Neural progenitor cell (in vitro differentiated cells): ENCODE results near the gene JCAD. TPM values are rescaled to one million over a fixed set of nuclear protein-coding genes. Genes with fewer than 3 reads are reported as not detected.

Source experiments
- DNase-seq: peaks from one replicate; pipeline ENCODE4 v3.0.0-alpha.2; 2016; ENCODE audit warnings: low spot score
- H2AFZ ChIP-seq: fragments of 200-600 bp; sonication (generic); replicated peaks from 2 replicates; pipeline ENCODE4 v1.6.1; 2016; ENCODE audit warnings: antibody characterized with exemption
- H3F3A ChIP-seq: fragments of 200-600 bp; sonication (generic); 2 replicates; pipeline ENCODE4 v1.6.1; 2016; ENCODE audit warnings: antibody characterized with exemption, low read depth
- H3K27ac ChIP-seq: fragments of 200-600 bp; sonication (generic); 2 replicates; pipeline ENCODE4 v1.5.1; 2016; ENCODE audit warnings: mild to moderate bottlenecking
- H3K27me3 ChIP-seq: fragments of 200-600 bp; sonication (generic); 2 replicates; pipeline ENCODE4 v1.6.1; 2016; ENCODE audit warnings: mild to moderate bottlenecking, moderate library complexity
- H3K36me3 ChIP-seq: fragments of 200-600 bp; sonication (generic); 2 replicates; pipeline ENCODE4 v1.5.1; 2016
- H3K4me1 ChIP-seq: fragments of 200-600 bp; sonication (generic); 2 replicates; pipeline ENCODE4 v1.6.1; 2016; ENCODE audit warnings: mixed run types
- H3K4me2 ChIP-seq: fragments of 200-600 bp; sonication (generic); 2 replicates; pipeline ENCODE4 v1.6.1; 2016
- H3K4me3 ChIP-seq: fragments of 200-600 bp; sonication (generic); 2 replicates; pipeline ENCODE4 v1.5.1; 2016
- H3K79me2 ChIP-seq: fragments of 200-600 bp; sonication (generic); 2 replicates; pipeline ENCODE4 v1.6.1; 2016; ENCODE audit warnings: low read depth
- H3K9ac ChIP-seq: fragments of 200-600 bp; sonication (generic); 2 replicates; pipeline ENCODE4 v1.6.1; 2016
- H3K9me3 ChIP-seq: fragments of 200-600 bp; sonication (generic); 2 replicates; pipeline ENCODE4 v1.5.1; 2016; ENCODE audit warnings: low read depth
- H4K20me1 ChIP-seq: fragments of 200-600 bp; sonication (generic); 2 replicates; pipeline ENCODE4 v1.6.1; 2016; ENCODE audit warnings: low read depth
- H3K27ac Mint-ChIP-seq: 3 replicates; pipeline ENCODE4 v1.8.0; 2021; ENCODE audit warnings: mixed read lengths
- H3K27me3 Mint-ChIP-seq: 2 replicates; pipeline ENCODE4 v1.8.0; 2022; ENCODE audit warnings: low read depth, mild to moderate bottlenecking, inconsistent platforms, moderate library complexity, mixed read lengths; ENCODE audit not compliant: insufficient read depth
- H3K36me3 Mint-ChIP-seq: 3 replicates; pipeline ENCODE4 v1.8.0; 2021; ENCODE audit warnings: mixed read lengths
- H3K4me1 Mint-ChIP-seq: 3 replicates; pipeline ENCODE4 v1.8.0; 2021; ENCODE audit warnings: mixed read lengths
- H3K4me3 Mint-ChIP-seq: 3 replicates; pipeline ENCODE4 v1.8.0; 2021; ENCODE audit warnings: mild to moderate bottlenecking, moderate library complexity, mixed read lengths
- H3K9me3 Mint-ChIP-seq: 3 replicates; pipeline ENCODE4 v1.8.0; 2020; ENCODE audit warnings: mixed read lengths
- EZH2 ChIP-seq: fragments of 200-600 bp; sonication (generic); IDR thresholded peaks from 2 replicates; pipeline ENCODE4 v1.6.1; 2017; ENCODE audit warnings: antibody characterized with exemption, mild to moderate bottlenecking, moderate library complexity
- EZH2phosphoT487 ChIP-seq: fragments of 200-600 bp; sonication (generic); IDR thresholded peaks from 2 replicates; pipeline ENCODE4 v1.6.1; 2017; ENCODE audit warnings: antibody characterized with exemption
- total RNA-seq: library from RNA; depleted of rRNA; stranded (reverse); fragments of >200 nt; gene quantifications from 2 replicates; pipeline ENCODE4 v1.2.3, GENCODE V29; 2015; ENCODE audit warnings: low replicate concordance
- TF ChIP-seq, protein P1 (sequence below): fragments of 200-600 bp; sonication (generic); IDR thresholded peaks from 2 replicates; pipeline ENCODE4 v1.5.1; 2017; ENCODE audit warnings: antibody characterized with exemption, mild to moderate bottlenecking

JCAD gene, protein sequence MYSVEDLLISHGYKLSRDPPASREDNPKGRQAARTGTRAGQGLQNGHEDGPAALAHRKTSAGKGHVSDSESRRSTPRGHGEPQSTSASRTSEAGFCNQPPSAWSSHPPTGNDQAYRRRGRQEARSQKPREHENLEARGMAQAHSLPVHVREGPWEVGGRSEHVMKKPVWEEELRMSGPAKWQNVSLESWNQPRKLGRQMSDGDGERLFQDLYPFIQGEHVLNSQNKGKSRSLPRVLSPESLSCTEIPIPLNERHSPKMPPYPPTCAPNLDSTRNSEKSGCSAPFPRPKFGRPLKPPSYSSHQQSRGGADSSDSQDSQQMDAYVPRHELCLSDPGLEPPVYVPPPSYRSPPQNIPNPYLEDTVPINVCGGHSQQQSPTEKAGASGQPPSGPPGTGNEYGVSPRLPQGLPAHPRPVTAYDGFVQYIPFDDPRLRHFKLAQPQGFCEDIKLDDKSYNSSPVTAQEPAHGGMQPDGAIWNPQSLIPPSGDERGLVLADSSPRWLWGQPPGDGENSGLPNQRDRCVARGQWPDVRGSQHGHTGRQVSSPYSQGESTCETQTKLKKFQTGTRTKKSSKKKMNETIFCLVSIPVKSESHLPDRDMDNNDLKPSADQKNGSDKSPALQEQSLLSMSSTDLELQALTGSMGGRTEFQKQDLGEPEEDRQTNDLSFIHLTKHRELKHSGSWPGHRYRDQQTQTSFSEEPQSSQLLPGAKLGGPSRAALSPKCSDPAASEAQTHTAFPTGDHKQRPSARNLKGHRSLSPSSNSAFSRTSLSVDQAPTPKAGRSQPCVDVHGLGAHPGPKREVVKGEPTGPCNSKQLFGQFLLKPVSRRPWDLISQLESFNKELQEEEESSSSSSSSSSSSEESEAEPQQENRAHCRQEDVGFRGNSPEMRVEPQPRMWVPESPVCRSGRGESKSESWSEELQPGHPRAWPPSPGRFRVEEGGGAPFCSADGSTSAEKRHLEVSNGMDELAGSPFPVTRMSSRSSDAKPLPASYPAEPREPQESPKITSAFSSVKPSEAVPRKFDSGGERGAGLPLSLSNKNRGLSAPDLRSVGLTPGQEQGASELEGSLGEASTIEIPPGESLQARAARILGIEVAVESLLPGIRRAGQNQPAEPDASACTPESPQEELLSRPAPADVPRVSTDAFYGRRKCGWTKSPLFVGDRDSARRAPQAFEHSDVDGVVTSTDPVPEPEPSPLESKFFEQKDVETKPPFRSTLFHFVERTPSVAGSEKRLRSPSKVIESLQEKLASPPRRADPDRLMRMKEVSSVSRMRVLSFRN (N-terminal part only)
- 1.3 and 1.9 TPM in 2 replicates for total RNA-seq

DNA sequence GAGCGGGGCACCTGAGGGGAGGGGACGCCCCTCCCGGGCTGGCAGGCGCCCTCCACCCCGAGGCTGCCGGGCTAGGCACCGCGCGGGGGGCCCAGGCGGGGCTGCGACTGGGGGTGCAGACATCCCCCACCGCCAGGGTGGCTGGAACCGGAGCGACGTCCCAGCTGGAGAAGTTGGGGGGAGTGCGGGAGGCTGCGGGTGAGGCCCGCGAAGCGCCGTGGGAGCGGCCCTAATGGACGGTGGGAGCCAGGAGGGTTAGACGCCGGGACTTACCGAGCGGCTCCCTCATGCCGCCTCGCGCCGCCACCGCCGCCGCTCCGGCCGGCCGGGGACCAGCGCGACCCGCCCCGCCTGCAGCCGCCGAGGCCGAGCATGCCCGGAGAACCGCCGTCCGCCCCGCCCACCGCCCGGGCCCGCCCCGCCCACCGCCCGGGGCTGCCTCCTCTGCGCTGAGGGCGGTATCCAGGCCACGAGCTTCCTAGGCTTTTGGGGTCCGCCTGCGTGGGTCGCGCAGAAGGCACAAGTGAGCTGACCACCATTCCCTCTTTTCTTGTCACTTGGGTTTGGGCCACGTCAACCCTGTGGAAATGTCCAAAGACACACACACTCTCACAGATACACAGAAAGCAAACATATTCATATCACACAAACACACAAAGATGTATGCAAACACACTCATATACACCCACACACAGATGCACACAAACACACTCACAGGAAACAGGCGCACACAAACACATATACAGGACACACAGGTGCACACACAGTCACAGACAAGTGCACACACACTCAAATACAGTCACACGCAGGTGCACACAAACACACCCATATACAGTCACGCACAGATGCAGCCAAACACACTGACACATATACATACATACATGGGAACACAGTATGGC is at the start of gene JCAD:
TSS of gene JCAD (minus strand) at position 378 of the 899 bp plus-strand sequence. CDS start 11,774 bp downstream, outside the sequence.
- DNase-seq = peak; percentile 90
- Histone ChIP-seq H2AFZ (peak within 1 kb of the TSS; percentile 96), H3K4me3 (peak within 1 kb of the TSS; percentile 65), H3K9me3 (no peaks in the 10 kb centered on the region), H3F3A (peaks cover 35% of the 10 kb centered on the region), H3K4me2 (peak within 1 kb of the TSS; percentile 83), H3K9ac (no peak within 1 kb of the TSS), H4K20me1 (peaks cover 7% of the 10 kb centered on the region), H3K36me3 (no peaks in the 10 kb centered on the region), H3K4me1 (peaks cover 37% of the 10 kb centered on the region), H3K27me3 (peaks cover 32% of the 10 kb centered on the region), H3K27ac (no peak within 1 kb of the TSS), H3K79me2 (no peaks in the 10 kb centered on the region)
- Mint-ChIP-seq H3K4me1 (peaks cover 29% of the 10 kb centered on the region), H3K27ac (peak within 1 kb of the TSS; percentile 39), H3K9me3 (no peaks in the 10 kb centered on the region), H3K27me3 (peaks cover 7% of the 10 kb centered on the region), H3K4me3 (peak within 1 kb of the TSS; percentile 87), H3K36me3 (no peaks in the 10 kb centered on the region)
- TF ChIP-seq EZH2 (no peak), EZH2phosphoT487 (no peak)
- TF ChIP-seq, protein P1, sequence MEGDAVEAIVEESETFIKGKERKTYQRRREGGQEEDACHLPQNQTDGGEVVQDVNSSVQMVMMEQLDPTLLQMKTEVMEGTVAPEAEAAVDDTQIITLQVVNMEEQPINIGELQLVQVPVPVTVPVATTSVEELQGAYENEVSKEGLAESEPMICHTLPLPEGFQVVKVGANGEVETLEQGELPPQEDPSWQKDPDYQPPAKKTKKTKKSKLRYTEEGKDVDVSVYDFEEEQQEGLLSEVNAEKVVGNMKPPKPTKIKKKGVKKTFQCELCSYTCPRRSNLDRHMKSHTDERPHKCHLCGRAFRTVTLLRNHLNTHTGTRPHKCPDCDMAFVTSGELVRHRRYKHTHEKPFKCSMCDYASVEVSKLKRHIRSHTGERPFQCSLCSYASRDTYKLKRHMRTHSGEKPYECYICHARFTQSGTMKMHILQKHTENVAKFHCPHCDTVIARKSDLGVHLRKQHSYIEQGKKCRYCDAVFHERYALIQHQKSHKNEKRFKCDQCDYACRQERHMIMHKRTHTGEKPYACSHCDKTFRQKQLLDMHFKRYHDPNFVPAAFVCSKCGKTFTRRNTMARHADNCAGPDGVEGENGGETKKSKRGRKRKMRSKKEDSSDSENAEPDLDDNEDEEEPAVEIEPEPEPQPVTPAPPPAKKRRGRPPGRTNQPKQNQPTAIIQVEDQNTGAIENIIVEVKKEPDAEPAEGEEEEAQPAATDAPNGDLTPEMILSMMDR = no peak

DNA sequence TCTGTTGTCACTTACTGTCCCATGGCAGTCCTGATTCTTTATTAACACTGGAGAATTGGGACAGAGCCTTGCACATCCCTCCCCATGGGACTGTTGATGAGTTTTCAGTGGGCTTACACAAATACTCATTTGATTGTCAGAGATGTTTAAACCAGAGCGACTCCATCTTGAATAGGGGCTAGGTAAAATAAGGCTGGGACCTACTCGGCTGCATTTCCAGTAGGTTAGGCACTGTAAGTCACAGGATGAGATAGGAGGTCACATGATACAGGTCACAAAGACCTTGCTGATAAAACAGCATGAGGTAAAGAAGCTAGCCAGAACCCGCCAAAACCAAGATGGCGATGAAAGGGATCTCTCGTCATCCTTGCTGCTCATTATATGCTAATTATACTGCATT is 47.6 kb upstream of the JCAD start:
- no peaks in the 10 kb centered on the region for H3K4me1 ChIP-seq
- no peak for DNase-seq
- H3K36me3 ChIP-seq = no peaks in the 10 kb centered on the region
- no peak for TF ChIP-seq EZH2phosphoT487
- TF ChIP-seq EZH2 = no peak
- TF ChIP-seq, protein P1 = no peak
- H4K20me1 ChIP-seq = no peaks in the 10 kb centered on the region
- Mint-ChIP-seq H3K27me3 (peaks cover 14% of the 10 kb centered on the region), H3K27ac (no peak overlapping the region), H3K9me3 (no peaks in the 10 kb centered on the region), H3K36me3 (no peaks in the 10 kb centered on the region), H3K4me1 (no peaks in the 10 kb centered on the region), H3K4me3 (no peak overlapping the region)
- no peak overlapping the region for H3K4me3 ChIP-seq
- no peak overlapping the region for H3K4me2 ChIP-seq
- no peak overlapping the region for H2AFZ ChIP-seq
- H3K27ac ChIP-seq = no peak overlapping the region
- H3K9ac ChIP-seq = no peak overlapping the region
- H3F3A ChIP-seq = no peaks in the 10 kb centered on the region
- H3K27me3 ChIP-seq = no peaks in the 10 kb centered on the region
- H3K79me2 ChIP-seq = no peaks in the 10 kb centered on the region
- no peaks in the 10 kb centered on the region for H3K9me3 ChIP-seq
